ENCODE results near the gene MN1.

Gene MN1

DNA sequence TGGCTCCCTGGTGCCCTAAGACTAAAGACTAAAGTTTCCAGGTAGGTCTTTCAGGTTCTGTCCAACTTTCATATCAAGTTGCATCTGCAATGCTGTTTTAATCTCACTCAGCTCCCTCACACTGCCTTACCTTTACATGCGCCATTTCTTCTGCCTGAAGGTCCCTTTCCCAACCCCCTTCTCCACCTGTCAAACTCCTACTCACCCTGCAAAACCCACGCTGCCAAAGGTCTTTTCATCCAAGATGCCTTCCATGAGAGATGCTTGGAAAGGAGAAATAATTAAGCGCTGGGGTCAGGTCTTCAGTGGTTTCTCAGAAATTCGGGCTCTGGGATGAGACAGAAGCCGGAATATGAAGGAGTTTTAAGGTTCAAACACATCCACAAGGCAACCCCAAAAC, 95.1 kb downstream of the MN1 start:
- DNase-seq: no peak

DNA sequence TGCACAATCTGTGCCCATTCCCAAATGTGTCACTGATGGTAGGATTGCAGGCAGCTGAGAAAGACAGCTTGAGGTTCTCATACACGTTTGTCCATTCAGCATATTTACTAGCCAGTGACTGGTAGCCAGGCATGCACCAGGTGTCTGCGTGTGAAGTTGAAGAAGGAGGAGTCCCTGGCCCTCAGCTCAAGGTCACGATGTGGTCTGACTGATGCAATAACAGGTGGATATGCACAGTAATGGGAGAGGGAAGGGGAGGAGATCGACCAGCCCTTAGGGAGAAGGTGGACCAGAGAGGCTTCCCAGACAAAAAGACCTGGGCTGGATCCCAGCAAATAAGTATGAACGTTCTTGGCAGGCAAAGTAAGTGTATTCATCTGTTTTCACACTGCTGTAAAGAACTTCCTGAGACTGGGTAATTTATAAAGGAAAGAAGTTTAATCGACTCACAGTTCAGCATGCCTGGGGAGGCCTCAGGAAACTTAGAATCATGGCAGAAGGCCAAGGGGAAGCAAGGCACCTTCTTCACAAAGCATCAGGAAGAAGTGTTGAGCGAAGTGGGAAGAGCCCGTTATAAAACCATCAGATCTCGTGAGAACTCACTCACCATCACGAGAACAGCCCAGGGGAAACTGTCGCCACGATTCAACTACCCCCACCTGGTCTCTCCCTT, 96.0 kb downstream of the MN1 start:
- no peak for DNase-seq

DNA sequence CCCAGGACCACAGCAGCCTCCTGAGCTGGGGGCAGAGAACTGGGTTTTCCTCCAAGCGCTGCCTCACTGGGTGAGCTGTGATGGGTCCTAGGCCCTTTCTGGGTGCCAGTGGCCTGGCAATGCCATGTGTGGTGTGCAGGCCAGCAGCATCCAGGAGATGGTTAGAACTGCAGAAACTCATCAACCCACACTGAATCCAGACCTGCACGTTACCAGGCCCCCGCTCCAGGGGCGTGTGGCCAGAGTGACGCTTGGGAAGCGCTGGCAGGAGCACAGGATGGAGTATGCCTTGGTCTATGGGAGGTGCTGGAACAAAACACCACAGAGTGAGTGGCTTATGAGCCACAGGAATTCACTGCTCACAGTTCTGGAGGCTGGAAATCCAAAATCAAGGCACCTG, 97.0 kb downstream of the MN1 start:
- DNase-seq: no peak

DNA sequence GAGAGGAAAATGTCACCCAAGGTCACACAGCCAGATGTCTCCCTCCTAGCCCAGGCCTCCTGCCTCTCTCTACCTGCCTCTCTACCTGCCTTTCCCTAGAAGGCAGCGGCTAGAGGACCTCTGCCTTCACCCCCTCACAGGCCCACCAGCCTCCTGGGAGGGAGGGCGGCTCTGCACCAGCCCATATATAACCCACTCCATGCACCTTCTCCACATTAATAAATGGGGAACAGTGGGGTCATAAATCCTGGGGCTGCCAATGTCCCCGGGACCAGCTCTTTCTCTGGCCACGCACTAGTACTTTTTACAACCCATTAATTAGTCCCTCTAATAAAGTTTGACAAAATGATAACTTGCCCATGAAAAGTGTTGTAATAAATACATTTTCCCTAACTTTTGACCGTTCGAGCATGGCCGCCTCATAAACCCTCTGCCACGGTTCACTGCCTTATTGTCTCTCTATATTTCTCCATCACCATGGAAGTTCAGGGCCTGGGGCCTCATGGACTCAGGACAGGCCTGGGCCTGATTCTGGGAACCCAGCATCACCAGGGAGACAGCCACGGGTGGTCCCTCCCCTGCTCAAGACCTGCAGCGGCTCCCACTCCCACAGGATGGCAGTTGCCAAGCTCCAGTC, 102.1 kb downstream of the MN1 start:
- no peak for DNase-seq

DNA sequence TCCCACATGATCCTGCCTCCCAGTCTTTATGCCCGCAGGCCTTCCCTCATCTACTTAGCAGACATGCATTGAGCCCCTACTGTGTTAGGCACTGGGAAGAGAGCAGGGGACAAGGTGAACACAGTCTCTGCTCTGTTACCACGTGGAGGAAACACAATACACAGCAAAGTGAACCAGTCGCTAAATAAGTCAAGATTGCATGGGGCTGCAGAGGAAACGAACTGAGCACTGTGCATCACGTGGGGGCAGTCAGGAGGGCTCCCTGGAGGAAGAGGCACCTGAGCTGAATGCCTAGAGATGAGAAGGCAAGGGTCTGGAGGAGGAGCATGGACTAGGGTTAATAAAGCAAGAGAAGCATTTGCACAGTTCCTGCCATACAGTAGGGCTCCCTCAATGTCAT, 102.7 kb downstream of the MN1 start:
- no peak for DNase-seq
